ENCODE results near the gene CERS6.

CERS6 gene

DNA sequence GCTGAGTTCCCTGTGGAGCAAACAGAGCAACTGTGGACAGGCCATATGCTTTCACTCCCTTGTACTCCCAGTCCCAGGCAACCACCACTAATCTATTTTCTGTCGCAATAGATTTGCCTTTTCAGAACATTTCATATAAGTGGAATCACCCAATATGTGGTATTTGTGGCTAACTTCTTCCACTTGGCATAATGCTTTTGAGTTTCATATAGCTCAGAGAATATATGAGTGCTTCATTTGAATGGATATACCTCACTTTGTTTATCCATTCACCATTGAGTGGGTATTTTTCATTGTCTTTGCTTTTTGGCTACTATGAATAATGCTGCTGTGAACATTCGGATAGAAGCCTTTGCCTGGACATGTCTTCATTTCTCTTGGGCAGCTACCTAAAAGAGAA is 151.9 kb downstream of the CERS6 start:
- DNase-seq = no peak

DNA sequence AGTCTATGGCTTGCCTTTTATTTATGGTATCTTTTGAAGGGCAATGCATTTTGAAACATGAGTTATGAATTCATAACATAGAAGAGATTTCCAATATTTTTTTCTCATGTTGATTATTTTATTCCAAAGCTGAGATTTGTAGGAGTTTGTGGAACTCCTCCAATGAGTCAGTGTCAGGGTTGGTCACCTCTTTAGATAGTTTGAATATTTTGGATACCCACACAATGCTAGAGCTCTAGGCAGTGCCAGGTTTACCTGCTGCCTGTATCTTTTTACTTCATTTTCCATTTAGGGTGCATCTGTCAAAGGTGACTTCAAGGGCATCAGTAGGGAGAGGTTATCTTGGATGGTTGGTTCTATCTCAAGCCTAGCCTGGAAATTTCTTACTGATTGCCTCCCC is 152.7 kb downstream of the CERS6 start:
- no peak for DNase-seq

DNA sequence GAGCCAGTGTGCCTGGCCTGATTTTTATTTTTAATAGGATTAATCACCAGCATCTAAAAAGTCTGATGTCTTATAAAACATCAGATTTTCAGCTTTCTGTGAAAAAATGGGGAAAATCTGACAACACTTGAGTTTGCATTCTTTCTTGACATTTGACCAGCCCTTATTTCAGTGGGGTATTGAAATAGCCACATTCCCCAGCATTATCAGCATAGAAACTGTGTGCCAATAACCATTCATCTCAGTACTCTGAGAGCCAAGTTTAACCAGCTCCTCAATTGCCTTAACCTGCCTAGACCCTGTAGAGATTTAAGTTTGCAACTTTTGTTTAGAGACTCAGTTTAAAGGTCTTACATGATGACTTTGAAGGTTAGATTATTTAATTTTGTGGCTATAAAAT is 155.0 kb downstream of the CERS6 start:
- no peak for DNase-seq

DNA sequence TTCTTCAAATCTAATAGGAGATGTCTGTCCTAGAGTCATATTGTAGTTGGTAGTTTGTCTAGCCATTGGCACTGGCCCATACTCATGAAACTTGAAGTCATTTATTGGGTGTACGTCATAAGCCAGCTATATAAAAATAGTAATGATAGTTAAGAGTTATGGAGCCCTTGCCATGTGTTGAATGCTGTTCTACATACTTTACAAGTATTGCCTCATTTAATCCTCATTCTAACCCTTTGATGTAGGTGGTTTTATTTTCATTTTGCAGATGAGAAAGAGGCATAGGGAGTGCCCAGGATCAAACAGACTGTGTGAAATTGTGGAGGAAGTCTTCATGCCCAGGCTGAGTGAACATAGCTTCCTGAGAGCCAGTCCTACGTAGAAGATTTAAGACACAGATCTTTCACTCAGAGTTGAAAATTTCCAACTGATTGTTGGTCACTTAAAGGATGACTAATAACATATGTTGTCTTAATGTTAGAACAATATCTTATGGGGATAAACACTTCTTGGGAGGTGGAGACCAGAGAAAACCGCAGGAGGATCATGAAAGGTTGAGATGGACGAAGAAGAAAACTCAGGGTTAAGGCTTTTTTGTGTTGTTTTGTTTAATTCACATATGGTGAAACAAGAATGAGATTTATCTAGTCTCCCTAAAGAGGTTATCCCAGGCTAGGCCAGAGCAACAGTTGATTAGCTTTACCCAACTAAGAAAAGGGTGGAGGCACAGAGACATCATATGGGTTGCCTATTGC is 156.0 kb downstream of the CERS6 start:
- DNase-seq = no peak

DNA sequence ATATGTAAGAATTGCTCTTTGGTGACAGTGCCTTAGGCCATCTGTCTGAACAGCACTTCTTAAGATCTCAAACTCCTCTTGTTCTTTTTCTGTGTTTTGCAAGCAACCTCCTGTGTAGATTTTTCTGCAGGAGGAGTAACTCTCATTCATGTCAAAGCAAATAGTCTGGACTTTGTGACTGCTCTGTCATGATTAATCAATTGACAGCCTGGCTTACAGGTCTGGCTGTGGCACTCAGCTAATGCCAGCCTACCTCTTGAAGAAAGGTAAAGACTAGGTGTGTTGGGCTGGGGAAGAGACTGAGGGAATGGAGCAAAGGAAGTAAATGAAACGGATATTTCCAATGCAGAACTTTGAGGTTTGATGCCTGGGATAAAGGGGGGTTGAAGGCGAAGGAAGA is 156.6 kb downstream of the CERS6 start:
- no peak for DNase-seq

DNA sequence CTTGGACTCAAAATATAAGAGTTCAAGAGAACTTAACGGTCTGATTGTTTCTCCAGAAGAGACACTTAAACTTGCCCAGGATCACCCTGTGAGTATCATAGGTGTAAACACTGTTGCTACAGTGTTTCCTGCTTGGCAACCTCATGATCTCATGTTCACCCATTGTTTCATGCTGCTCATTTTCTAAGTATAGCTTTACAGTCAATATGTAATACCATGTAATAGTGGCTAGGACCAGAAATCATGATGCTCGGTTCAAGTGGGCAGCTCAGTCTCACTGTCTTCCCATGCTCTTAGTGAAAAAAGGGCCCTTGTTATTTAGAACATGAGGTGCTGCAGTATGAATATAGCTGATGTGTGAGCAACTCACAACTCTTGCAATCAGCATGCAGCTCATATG is 157.5 kb downstream of the CERS6 start:
- no peak for DNase-seq

DNA sequence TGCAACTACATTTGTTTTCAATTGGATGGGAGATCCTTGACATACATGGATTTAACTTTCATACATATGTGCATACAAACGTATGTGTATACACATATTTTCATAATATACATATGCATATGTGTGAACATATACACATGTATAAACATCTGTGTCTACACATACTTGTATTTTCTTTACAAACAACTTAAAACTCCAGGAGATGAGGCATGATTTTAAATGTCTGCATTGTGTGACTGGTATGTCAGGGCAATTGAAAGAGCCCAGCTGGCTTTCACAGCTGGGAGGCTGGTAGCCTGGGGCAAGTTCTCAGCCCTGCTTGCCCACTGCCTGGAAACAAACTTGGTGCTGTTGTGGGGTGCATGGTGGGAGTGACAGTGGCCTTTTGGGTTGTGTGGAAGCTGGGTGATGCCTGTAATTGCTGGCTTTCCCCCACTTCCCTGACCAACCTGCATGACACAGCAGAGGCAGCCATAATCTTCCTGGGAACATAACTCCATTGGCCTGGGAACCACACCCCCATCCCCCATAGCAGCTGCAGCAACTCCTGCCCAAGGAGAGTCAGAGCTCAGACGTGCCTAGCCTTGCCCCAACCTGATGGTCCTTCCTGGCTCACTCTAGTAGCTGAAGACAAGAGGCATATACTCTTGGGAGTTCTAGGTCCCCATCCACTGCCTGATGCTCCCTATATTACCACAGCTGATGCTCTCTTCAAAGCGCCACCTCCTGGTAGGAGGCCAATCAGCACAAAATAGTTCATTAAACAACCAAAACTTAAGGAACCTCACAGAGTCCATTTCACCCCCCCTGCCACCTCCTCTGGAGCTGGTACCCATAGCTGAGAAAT is 158.3 kb downstream of the CERS6 start:
- no peak for DNase-seq

DNA sequence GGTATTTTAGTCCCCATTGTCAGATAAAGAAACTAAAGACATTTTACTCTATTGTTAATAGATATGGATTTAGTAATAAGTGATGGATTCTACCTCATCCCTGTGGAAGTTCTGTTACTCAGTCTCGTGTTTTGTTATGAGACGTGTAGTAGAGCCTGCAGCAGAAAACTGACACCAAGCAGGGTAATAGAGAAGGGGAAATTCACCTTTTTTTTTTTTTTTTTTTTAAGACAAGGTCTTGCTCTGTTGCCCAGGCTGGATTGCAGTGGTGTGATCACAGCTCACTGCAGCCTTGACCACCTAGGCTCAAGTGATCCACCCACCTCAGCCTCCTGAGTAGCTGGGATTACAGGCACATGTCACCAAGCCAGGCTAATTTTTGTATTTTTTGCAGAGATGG is 164.5 kb downstream of the CERS6 start:
- DNase-seq = no peak

DNA sequence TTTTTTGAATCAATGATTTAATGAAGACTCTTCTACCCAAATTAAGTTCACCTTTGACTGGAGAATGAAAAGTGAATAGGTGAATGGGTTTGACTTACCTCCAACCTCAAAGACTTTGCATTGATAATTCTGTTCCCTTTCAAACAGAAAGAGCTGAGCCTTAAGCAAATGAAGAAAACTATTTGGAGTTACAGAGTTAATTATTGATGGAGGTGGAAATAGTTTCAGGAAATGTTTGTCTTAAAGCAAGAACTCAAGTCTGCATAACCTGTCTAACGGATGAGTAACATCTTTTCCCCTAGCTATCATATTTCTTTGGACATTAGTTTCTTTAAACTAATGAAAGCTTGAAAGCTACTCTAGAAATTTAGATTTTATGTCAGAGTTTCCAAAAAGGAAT is 166.5 kb downstream of the CERS6 start:
- DNase-seq = no peak

DNA sequence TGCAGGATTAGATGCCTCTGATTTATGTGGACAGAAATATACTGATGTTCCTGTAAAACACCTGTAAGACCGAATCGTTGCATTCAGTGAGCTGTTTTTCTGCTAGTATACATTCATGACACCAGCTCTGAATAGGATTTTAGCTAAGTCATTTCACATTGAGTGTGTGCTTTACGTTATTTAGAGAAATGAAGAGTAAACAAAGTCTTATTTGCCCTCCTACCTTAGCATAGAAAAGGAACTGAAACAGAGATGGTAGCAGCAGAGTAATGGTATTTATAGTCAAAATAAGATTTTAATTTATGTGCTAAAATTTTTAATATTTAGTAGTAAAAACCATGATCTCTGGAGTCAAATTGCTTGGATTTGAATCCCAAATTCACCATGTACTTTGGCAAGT is 168.0 kb downstream of the CERS6 start:
- no peak for DNase-seq

DNA sequence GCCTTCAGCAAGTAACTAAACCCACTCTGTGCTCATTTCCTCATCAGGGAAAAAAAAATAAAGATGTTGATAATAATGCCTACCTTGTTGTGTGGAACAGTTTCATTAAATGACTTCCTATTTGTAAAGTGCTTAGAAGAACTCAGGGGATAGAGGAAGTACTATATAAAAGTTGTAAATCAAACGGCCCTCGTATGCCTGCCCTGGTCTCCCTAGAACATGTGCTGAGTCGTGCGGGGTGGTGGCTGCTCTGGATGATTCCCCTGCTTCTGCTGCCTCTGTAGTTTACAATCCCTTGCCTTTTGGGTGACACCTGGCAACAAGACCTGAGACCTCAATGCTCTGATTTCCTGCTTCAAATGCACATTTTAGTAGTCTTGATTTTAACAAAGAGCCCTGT is 170.0 kb downstream of the CERS6 start:
- DNase-seq = no peak

DNA sequence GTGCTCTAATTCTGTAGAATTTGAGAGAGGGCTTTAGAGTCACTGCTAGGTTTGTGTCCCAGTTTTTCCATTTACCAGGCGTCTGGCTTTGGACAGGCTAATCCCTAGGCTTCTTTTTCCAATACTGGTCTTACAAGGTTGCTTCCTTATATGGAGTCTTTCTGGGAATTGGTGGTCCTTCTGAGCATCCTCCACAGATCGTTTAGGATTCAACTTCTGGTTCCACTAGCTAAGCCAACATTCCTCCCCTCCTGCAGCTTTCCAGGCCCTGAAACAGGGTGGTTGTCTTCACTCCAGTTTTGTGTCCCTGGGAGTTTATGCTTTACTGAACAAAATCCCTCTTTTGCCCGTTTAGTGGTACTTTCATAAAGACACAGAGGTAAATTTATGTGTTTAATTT is 170.6 kb downstream of the CERS6 start:
- DNase-seq = no peak

DNA sequence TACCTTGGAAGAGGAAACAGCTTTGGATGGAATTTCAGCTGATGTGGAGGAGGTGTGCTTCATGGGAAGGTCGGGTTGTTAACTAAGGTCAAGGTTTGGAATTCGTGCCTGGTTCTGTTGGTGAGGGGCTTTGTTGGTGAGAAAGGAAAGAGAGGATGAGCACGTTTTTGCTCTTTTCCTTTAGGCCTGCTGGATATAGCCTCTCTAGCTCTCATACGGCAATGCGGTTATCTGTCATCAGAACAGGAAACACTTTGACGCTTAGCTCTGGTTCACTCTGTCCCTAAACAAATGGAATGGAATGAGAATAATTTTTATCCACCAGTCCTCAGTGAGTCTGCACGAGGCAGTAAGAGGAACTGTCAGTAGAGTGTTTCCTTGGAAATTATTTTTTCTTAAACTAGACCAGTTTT is 176.6 kb downstream of the CERS6 start:
- DNase-seq = no peak

DNA sequence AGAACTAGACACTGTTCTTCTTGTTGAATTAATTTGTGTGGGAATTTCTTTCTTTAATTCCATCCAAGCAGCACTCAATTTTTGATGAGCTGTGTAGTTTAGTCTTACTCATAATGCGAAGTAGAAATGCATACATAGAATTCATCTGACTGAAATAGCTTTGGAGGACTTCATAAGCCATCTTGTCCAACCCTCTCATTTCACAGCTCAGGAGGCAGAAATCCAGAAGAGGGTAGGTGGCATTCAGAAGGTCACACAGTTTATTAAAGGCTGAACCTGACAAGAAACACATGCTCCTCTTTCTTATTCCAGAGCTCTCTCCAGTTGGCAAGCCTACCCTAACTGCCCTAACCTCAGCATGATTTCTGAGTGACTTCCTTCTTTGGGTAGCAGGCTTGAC is 177.1 kb downstream of the CERS6 start:
- DNase-seq = no peak

DNA sequence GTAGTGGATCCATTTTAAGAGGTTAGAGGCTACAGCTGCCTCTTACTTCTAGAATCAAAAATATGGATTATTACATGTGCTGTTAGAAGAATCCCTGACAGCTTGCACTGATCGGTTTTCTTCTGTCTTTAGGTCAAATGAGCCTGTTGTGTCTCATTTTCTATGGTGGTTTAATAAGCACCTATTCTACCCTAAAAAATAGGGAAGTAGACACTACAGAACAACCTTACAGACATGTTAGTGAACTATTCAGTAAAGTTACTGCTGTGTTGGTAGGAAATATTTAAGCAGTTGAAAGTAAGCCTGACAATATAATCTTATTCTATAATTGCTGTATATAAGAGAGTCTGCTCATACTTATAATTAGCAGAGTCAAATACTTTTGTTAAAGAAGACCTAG is 177.8 kb downstream of the CERS6 start:
- no peak for DNase-seq

DNA sequence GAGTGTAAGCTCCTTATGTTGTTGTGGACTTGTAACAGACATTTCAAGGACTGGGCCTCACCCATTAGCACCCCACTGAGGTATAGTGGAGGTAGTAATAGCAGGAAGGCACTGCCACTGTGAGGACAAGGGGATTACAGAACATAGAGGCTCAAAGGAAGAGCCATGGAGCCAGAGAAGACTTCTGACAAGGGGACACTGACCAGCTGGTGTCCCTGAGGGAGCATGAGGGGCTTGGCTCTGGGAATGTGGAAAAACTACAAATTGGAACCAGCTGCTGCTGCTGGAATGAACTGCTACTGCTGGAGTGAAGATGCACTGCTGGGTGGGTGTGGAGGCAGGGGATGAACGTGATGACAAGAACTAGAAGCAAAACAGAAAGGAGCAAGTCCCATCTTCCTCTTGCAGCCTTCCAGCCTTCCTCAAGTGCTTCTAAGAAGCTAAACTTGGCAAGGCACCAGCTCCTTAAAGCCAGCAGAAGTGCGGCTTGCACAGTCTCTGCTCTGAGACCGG is 179.0 kb downstream of the CERS6 start:
- DNase-seq = peak; percentile 79

DNA sequence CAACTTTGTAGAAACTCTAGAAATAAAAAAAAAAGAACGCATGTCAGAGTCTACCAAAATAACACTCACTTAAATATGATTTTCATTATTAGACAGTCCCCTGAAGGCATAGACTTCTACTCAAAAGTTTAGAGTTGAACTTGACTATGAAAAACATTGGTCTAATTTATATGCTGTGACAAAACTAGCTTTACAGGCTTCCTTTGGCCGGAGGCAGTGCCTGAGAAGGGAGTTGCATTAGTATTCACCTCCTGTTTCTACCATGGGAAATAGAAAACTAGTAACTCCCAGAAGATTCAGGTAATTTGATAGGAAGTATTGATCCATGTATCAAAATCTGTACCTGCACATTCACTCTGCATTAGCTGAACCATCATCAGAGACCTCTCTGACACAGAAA is 182.9 kb downstream of the CERS6 start:
- no peak for DNase-seq

DNA sequence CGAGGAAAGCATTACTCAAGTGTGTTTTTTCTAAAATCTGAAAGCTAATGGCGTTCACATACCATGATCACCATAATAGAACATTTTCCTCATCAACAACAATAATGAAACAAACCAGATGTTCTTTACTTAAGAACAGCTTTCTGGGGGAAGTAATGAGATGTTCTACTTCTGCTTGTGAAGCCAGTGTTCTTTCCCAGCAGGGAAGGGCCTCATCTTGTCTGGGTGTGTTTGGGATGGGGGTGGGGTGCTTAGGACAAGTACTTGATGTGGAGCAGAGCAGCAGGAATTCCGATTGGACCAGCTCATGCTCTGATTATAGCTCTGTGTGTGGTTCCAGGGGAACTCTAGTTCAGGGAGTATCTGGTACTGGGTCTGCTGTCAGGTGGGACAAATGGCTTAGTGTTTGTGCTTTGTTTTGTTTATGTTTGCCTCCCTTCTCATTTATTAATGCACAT is 183.4 kb downstream of the CERS6 start:
- peak; percentile 51 for DNase-seq

DNA sequence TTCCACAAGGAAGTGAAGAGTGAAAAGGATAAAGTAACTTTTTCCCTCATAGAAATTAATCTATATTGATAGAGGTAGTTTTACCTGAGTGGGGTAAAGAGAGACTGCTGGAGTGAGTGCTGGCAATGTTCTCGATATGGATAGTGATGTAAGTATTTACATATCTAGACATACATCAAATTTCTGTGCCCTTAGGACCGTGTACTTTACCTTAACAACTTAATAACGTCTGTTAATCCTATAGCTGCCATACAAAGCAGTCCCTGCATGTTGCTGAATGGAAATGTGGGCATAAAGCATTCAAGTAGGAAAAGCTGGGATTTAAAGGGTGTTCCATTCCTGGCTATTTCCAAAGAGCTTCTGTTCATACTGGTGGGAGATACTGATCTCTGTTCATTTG is 184.0 kb downstream of the CERS6 start:
- DNase-seq = no peak

DNA sequence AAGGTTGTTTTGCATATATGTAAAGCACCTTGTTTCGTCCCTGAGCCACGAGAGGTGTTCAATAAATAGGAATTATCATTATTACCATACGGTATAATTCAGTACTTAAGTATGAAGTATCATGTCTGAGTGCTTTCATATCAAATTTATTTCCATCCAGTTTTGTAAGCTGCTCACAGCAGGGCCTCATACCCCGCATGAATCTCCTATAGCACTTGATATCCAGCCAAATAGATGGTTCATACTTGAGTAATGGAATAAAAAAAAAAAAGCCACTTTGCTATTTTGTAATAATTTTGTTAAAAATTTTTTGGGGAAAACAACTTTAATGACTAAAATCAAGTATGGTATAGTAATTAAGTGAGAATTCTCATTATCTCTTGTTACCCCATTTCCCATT is 185.6 kb downstream of the CERS6 start:
- DNase-seq = no peak

DNA sequence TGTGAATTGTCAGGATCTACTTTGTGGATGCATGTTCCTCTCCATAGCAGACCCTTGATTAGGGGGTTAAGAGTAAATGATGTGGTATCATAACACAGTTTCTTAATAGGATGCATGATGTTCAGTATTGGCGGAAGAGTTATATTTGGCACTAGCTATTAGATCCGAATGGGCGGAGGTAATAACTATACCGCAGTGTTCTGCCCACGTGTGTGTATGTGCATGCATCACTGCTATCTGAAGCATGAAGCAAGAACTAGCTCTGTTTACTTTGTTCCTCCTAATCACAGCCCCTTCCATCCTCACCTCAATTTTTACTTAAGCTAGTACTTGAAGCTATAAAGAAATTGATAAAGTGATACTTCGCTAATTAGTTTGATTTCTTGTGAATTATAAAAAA is 186.8 kb downstream of the CERS6 start:
- no peak for DNase-seq

DNA sequence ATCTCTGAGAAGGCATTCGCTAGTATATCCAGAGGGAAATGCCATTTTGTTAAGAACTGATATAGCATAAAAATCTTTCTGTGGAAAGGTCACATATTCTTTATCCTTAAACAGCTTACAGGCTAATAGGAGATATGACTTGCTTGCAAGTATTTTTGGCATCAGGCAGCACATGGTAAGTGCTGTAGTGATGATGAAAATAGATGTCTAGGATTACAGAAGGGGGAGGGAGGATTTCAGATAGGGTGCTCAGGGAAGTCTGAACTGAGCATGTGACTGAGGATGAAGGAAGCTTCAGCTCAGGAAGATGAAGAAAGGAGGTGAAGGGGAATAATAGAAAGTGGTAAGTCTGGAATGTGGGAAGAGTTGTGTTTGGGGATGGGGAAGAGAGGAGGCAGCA is 187.9 kb downstream of the CERS6 start:
- DNase-seq = no peak

DNA sequence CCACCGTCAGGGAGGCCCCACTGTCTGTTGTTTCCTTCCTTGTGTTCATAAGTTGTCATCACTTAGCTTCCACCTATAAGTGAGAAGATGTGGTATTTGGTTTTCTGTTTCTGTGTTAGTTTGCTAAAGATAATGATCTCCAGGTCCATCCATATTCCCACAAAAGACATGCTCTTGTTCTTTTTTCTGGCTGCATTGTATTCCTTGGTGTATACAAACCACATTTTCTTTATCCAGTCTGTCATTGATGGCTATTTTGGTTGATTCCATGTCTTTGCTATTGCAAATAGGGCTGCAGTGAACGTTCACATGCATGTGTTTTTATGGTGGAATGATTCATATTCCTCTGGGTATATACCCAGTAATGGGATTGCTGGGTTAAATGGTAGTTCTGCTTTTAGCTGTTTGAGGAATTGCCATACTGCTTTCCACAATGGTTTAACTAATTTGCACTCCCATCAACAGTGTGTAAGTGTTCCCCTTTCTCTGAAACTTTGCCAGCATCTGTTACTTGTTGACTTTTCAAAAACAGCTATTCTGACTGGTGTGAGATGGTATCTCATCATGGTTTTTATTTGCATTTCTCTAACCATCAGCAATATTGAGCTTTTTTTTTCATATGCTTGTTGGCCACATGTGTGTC is 189.7 kb downstream of the CERS6 start:
- DNase-seq = no peak

DNA sequence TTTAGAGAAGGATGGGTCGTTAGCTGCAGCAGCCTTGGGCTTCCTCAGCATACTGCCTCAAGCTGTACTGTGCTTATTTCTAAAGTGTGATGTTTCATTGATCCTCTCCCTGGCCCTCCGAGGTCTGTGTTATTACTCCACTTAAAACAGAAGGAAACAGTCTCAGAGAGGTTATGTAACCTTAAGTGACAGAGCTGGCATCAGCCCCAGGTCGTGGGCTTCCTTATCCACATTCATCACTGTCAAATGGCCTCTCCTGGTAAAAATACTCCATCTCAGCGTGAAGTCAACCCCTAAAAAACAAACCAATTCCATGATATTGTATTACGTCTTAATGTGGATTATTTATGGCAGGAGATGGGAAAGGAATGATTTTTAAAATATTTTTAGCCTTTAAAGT is 193.0 kb downstream of the CERS6 start:
- no peak for DNase-seq
